Activated CD4-positive, alpha-beta memory T cell treated with anti-CD3 and anti-CD28 coated beads, Interleukin-2, amount 10 ng/mL, durations not matched to agents 7 days and 5 days (primary cell): Measurements from ENCODE around the gene CCDC3. TPM values are rescaled to one million over a fixed set of nuclear protein-coding genes. Genes with fewer than 3 reads are reported as not detected.

Experiments used
- CTCF ChIA-PET: fragments of 350-600 bp; sonication (Branson Sonifier 250); formaldehyde crosslinking; loops from one replicate; lab custom pipeline; 2021; ENCODE audit warnings: antibody characterized with exemption, inconsistent platforms; lab: Charles Lee
- POLR2A ChIA-PET: fragments of 350-600 bp; sonication (Branson Sonifier 250); formaldehyde crosslinking; loops from one replicate; lab custom pipeline; 2021; ENCODE audit warnings: antibody characterized with exemption; lab: Charles Lee
- DNase-seq: peaks from one replicate; pipeline ENCODE4 v3.0.0-alpha.2; 2020
- H3K27ac Mint-ChIP-seq: one replicate; pipeline ENCODE4 v1.8.0; 2021; ENCODE audit warnings: mild to moderate bottlenecking, mixed read lengths
- H3K27me3 Mint-ChIP-seq: one replicate; pipeline ENCODE4 v1.8.0; 2021; ENCODE audit warnings: mixed read lengths
- H3K36me3 Mint-ChIP-seq: one replicate; pipeline ENCODE4 v1.8.0; 2021; ENCODE audit warnings: low read depth, mixed read lengths
- H3K4me1 Mint-ChIP-seq: one replicate; pipeline ENCODE4 v1.8.0; 2021; ENCODE audit warnings: mixed read lengths
- H3K4me3 Mint-ChIP-seq: one replicate; pipeline ENCODE4 v1.8.0; 2021; ENCODE audit warnings: mild to moderate bottlenecking, mixed read lengths
- H3K9me3 Mint-ChIP-seq: one replicate; pipeline ENCODE4 v1.8.0; 2021; ENCODE audit warnings: mixed read lengths
- total RNA-seq, 2 experiments: library from RNA; stranded (reverse); gene quantifications; one replicate each; pipeline ENCODE4 v1.2.3, GENCODE V29; 2021

CCDC3 gene
- total RNA-seq, 2 experiments from 2014 or later = 0.18 to 0.23 TPM

- peaks cover 4% of the 10 kb centered on the region for H3K9me3 Mint-ChIP-seq
- no peak overlapping the region for H3K4me3 Mint-ChIP-seq
- no peak for DNase-seq
- H3K27me3 Mint-ChIP-seq = peaks cover 6% of the 10 kb centered on the region
- no peak overlapping the region for H3K27ac Mint-ChIP-seq
- POLR2A ChIA-PET = no interaction called here
- peaks cover 2% of the 10 kb centered on the region for H3K4me1 Mint-ChIP-seq
- peaks cover 4% of the 10 kb centered on the region for H3K36me3 Mint-ChIP-seq
- CTCF ChIA-PET = no interaction called here
Measured at GRCh38 chr10:12971001-12971788, 30.3 kb downstream of the CCDC3 start.

DNA sequence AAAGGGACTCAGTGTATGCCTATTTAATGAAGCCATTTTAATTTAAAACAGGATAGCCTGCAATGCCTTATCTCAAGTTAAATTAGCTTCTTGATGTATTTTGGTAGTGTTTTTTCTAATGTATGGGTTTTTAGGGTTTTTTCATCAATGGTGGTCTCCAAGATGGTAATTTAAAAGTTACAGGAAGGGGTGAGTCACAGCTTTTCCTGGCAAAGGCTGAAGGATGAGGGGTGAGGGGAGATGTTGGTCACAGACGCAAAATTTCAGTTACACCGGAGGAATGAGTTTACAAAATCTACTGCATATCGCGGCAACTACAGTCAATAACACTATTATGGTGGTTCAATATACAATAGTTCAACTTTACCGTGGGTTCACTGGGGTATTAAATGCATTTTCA lies 31.6 kb downstream of the CCDC3 start:
- Mint-ChIP-seq H3K4me1 (peaks cover 2% of the 10 kb centered on the region), H3K27me3 (peaks cover 7% of the 10 kb centered on the region), H3K9me3 (peaks cover 4% of the 10 kb centered on the region), H3K27ac (no peak overlapping the region), H3K4me3 (no peak overlapping the region), H3K36me3 (peaks cover 4% of the 10 kb centered on the region)
- POLR2A ChIA-PET = no interaction called here
- CTCF ChIA-PET = no interaction called here
- no peak for DNase-seq

- Mint-ChIP-seq H3K36me3 (peaks cover 4% of the 10 kb centered on the region), H3K27ac (no peak overlapping the region), H3K9me3 (peaks cover 4% of the 10 kb centered on the region), H3K4me3 (no peak overlapping the region), H3K4me1 (peaks cover 2% of the 10 kb centered on the region), H3K27me3 (peaks cover 14% of the 10 kb centered on the region)
- ChIA-PET CTCF (no interaction called here), POLR2A (no interaction called here)
- no peak for DNase-seq
Measured at GRCh38 chr10:12966067-12966466, 35.4 kb downstream of the CCDC3 start.

- H3K27me3 Mint-ChIP-seq = peaks cover 14% of the 10 kb centered on the region
- no peak for DNase-seq
- ChIA-PET POLR2A (no interaction called here), CTCF (no interaction called here)
- no peak overlapping the region for H3K27ac Mint-ChIP-seq
- peaks cover 2% of the 10 kb centered on the region for H3K4me1 Mint-ChIP-seq
- H3K9me3 Mint-ChIP-seq = peaks cover 4% of the 10 kb centered on the region
- peaks cover 4% of the 10 kb centered on the region for H3K36me3 Mint-ChIP-seq
- H3K4me3 Mint-ChIP-seq = no peak overlapping the region
Measured at GRCh38 chr10:12965571-12965970, 35.9 kb downstream of the CCDC3 start.

- H3K9me3 Mint-ChIP-seq = peaks cover 6% of the 10 kb centered on the region
- POLR2A ChIA-PET = no interaction called here
- DNase-seq = no peak
- H3K4me1 Mint-ChIP-seq = no peaks in the 10 kb centered on the region
- H3K36me3 Mint-ChIP-seq = peaks cover 2% of the 10 kb centered on the region
- no peak overlapping the region for H3K4me3 Mint-ChIP-seq
- peaks cover 10% of the 10 kb centered on the region for H3K27me3 Mint-ChIP-seq
- H3K27ac Mint-ChIP-seq = no peak overlapping the region
- CTCF ChIA-PET = no interaction called here
Measured at GRCh38 chr10:12962556-12962955, 39.0 kb downstream of the CCDC3 start.

DNA sequence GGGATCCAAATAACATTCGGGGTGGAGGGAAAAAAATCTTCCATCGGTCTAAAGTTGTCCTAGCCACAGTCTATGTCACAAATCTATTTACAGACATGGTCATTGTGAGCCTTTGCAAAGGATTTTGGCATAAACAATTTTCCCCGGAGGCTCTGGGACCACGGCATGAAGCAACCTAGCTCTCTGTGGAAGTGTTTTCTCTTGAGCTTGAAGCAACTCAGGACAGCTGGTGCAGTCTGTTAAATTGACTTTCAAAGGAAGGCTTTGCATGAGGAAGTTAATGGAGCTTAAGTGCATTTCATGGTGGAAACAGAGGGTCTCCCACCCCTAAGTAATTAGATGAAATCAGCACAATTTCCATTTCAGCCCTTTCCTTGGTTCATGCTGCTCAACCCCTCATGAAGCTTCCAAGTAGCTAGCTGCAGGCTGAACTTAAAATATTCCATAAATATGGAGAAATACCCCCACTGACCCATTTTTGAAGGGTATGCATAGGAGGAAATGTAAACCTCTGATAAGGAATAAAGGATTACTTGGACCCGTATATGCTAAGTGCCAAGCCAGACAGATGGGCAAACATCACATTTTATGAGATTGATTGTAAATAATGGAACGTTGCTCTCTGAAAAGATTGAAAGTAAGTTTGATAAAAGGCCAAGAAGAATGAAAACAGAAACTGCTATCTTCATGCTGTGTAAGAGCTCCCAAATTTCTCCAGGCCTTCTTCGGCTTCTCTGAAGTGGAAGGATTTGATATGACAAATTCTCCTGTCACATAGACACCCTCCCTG lies 39.9 kb downstream of the CCDC3 start:
- CTCF ChIA-PET = interaction anchor here (0.6 kb wide), 1 partner anchor 21 kb away, joined by 4 read pairs; no protein-coding TSS in a partner anchor
- Mint-ChIP-seq H3K9me3 (peaks cover 4% of the 10 kb centered on the region), H3K4me1 (no peaks in the 10 kb centered on the region), H3K36me3 (no peaks in the 10 kb centered on the region), H3K27me3 (peaks cover 10% of the 10 kb centered on the region), H3K4me3 (no peak overlapping the region), H3K27ac (no peak overlapping the region)
- POLR2A ChIA-PET = no interaction called here
- no peak for DNase-seq

GRCh38 chr10:12960941-12961340 lies 40.6 kb downstream of the CCDC3 start:
- H3K4me1 Mint-ChIP-seq = no peaks in the 10 kb centered on the region
- no peak overlapping the region for H3K4me3 Mint-ChIP-seq
- peaks cover 10% of the 10 kb centered on the region for H3K27me3 Mint-ChIP-seq
- POLR2A ChIA-PET = no interaction called here
- no peak for DNase-seq
- CTCF ChIA-PET = no interaction called here
- no peaks in the 10 kb centered on the region for H3K36me3 Mint-ChIP-seq
- H3K27ac Mint-ChIP-seq = no peak overlapping the region
- peaks cover 4% of the 10 kb centered on the region for H3K9me3 Mint-ChIP-seq

- H3K36me3 Mint-ChIP-seq = no peaks in the 10 kb centered on the region
- no peaks in the 10 kb centered on the region for H3K4me1 Mint-ChIP-seq
- POLR2A ChIA-PET = no interaction called here
- CTCF ChIA-PET = no interaction called here
- H3K27ac Mint-ChIP-seq = no peak overlapping the region
- H3K9me3 Mint-ChIP-seq = peaks cover 4% of the 10 kb centered on the region
- no peak overlapping the region for H3K4me3 Mint-ChIP-seq
- no peak for DNase-seq
- H3K27me3 Mint-ChIP-seq = peaks cover 10% of the 10 kb centered on the region
Measured at GRCh38 chr10:12960334-12960898, 41.1 kb downstream of the CCDC3 start.

- Mint-ChIP-seq H3K4me3 (no peak overlapping the region), H3K27me3 (peaks cover 8% of the 10 kb centered on the region), H3K27ac (no peak overlapping the region), H3K4me1 (no peaks in the 10 kb centered on the region), H3K36me3 (no peaks in the 10 kb centered on the region), H3K9me3 (peaks cover 8% of the 10 kb centered on the region)
- CTCF ChIA-PET = no interaction called here
- DNase-seq = no peak
- POLR2A ChIA-PET = no interaction called here
Measured at GRCh38 chr10:12958546-12959110, 42.9 kb downstream of the CCDC3 start.

GRCh38 chr10:12957081-12957480 lies 44.4 kb downstream of the CCDC3 start:
- Mint-ChIP-seq H3K27ac (no peak overlapping the region), H3K9me3 (peaks cover 20% of the 10 kb centered on the region), H3K4me1 (no peaks in the 10 kb centered on the region), H3K36me3 (no peaks in the 10 kb centered on the region), H3K27me3 (peaks cover 5% of the 10 kb centered on the region), H3K4me3 (no peak overlapping the region)
- POLR2A ChIA-PET = no interaction called here
- CTCF ChIA-PET = no interaction called here
- no peak for DNase-seq

GRCh38 chr10:12954866-12955265 lies 46.6 kb downstream of the CCDC3 start:
- CTCF ChIA-PET = no interaction called here

GRCh38 chr10:12950583-12951128 lies 50.9 kb downstream of the CCDC3 start:
- POLR2A ChIA-PET = no interaction called here
- Mint-ChIP-seq H3K27ac (no peak overlapping the region), H3K4me1 (no peaks in the 10 kb centered on the region), H3K36me3 (no peaks in the 10 kb centered on the region), H3K4me3 (no peak overlapping the region), H3K27me3 (peaks cover 3% of the 10 kb centered on the region), H3K9me3 (peaks cover 20% of the 10 kb centered on the region)
- DNase-seq = no peak
- CTCF ChIA-PET = no interaction called here

More at GRCh38 chr10:12954866-12955265, 46.6 kb downstream of the CCDC3 start:
- peaks cover 24% of the 10 kb centered on the region for H3K9me3 Mint-ChIP-seq
- no peak overlapping the region for H3K27ac Mint-ChIP-seq
- H3K36me3 Mint-ChIP-seq = no peaks in the 10 kb centered on the region
- POLR2A ChIA-PET = no interaction called here
- DNase-seq = no peak
- H3K4me3 Mint-ChIP-seq = no peak overlapping the region
- peaks cover 3% of the 10 kb centered on the region for H3K27me3 Mint-ChIP-seq
- no peaks in the 10 kb centered on the region for H3K4me1 Mint-ChIP-seq

- Mint-ChIP-seq H3K4me1 (no peaks in the 10 kb centered on the region), H3K27ac (no peak overlapping the region), H3K9me3 (peaks cover 18% of the 10 kb centered on the region), H3K36me3 (no peaks in the 10 kb centered on the region), H3K4me3 (no peak overlapping the region), H3K27me3 (peaks cover under 1% of the 10 kb centered on the region)
- ChIA-PET POLR2A (no interaction called here), CTCF (no interaction called here)
- no peak for DNase-seq
Measured at GRCh38 chr10:12949248-12949647, 52.3 kb downstream of the CCDC3 start.
